Calu3 (cell line): ENCODE data around the gene CLK3. TPM values are rescaled to one million over a fixed set of nuclear protein-coding genes. Genes with fewer than 3 reads are reported as not detected.

Experiments used
- BruUV-seq: library from RNA; stranded (reverse); fragments of 400-500 nt; replicated peaks from 2 replicates; lab custom pipeline; 2021; lab: Mats Ljungman, UMichigan
- CTCF ChIA-PET: fragments of 300-600 bp; sonication (Branson Sonifier 250); formaldehyde crosslinking; loops from one replicate; lab custom pipeline; 2022; ENCODE audit warnings: antibody characterized with exemption; lab: Charles Lee
- DNase-seq: peaks from one replicate; pipeline ENCODE4 v3.0.0; 2022
- H3K27ac Mint-ChIP-seq: one replicate; pipeline ENCODE4 v1.8.0; 2022; ENCODE audit warnings: mixed read lengths; ENCODE audit not compliant: unreplicated experiment
- H3K27me3 Mint-ChIP-seq: one replicate; pipeline ENCODE4 v1.8.0; 2022; ENCODE audit warnings: mixed read lengths; ENCODE audit not compliant: unreplicated experiment
- H3K36me3 Mint-ChIP-seq: one replicate; pipeline ENCODE4 v1.8.0; 2022; ENCODE audit warnings: mild to moderate bottlenecking, moderate library complexity, mixed read lengths; ENCODE audit not compliant: insufficient read depth, unreplicated experiment
- H3K4me1 Mint-ChIP-seq: one replicate; pipeline ENCODE4 v1.8.0; 2022; ENCODE audit warnings: mild to moderate bottlenecking, low read depth, mixed read lengths; ENCODE audit not compliant: unreplicated experiment
- H3K4me3 Mint-ChIP-seq: one replicate; pipeline ENCODE4 v1.8.0; 2022; ENCODE audit warnings: mild to moderate bottlenecking, low read depth, moderate library complexity, mixed read lengths; ENCODE audit not compliant: unreplicated experiment
- H3K9me3 Mint-ChIP-seq: one replicate; pipeline ENCODE4 v1.8.0; 2022; ENCODE audit warnings: low read depth, mixed read lengths; ENCODE audit not compliant: unreplicated experiment
- CTCF ChIP-seq: fragments of 200-600 bp; IDR thresholded peaks from one replicate; pipeline ENCODE4 v1.8.0; 2022; ENCODE audit warnings: antibody characterized with exemption; ENCODE audit not compliant: unreplicated experiment
- intact Hi-C: fragments of 100-400 bp; cut with micrococcal nuclease; formaldehyde crosslinking; loops from one replicate; pipeline ENCODE4 v1.10.0; 2022; ENCODE audit not compliant: unreplicated experiment
- total RNA-seq: library from RNA; stranded (reverse); gene quantifications from 2 replicates; pipeline ENCODE4 v1.2.3, GENCODE V29; 2022

The CLK3 gene
- total RNA-seq, 1 experiment from 2014 or later = 93.5 TPM

DNA sequence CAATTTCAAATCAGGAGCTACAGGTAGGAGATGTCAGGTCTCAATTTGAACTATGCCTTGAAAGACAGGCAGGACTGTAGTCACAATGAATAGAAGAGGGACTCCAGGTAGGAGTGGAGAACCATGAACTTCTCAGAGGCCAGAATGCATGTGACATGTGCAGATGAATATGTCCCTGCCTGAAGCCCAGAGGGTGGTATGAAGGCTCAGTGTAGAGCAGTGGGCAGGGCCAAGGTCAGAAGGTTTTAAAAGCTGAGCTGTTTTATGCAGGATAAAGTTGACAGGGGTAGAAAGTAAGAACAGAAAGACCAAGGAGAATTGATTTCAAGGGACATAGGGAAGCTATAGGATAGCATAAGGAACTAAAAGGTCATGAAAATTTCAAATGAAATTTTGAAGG lies 30.8 kb downstream of the CLK3 start:
- no TSS peak for BruUV-seq
- H3K27ac Mint-ChIP-seq = no peak overlapping the region
- CTCF ChIA-PET = interaction anchor here (1.3 to 2.2 kb wide), 2 partner anchors 15 to 123 kb away, joined by 3 to 7 read pairs; no protein-coding TSS in a partner anchor
- DNase-seq = no peak
- H3K27me3 Mint-ChIP-seq = no peaks in the 10 kb centered on the region
- no peak for TF ChIP-seq CTCF
- H3K9me3 Mint-ChIP-seq = no peaks in the 10 kb centered on the region
- H3K4me3 Mint-ChIP-seq = no peak overlapping the region
- H3K36me3 Mint-ChIP-seq = peaks cover 4% of the 10 kb centered on the region
- H3K4me1 Mint-ChIP-seq = peaks cover 49% of the 10 kb centered on the region
- intact Hi-C loops = no loop called here

DNA sequence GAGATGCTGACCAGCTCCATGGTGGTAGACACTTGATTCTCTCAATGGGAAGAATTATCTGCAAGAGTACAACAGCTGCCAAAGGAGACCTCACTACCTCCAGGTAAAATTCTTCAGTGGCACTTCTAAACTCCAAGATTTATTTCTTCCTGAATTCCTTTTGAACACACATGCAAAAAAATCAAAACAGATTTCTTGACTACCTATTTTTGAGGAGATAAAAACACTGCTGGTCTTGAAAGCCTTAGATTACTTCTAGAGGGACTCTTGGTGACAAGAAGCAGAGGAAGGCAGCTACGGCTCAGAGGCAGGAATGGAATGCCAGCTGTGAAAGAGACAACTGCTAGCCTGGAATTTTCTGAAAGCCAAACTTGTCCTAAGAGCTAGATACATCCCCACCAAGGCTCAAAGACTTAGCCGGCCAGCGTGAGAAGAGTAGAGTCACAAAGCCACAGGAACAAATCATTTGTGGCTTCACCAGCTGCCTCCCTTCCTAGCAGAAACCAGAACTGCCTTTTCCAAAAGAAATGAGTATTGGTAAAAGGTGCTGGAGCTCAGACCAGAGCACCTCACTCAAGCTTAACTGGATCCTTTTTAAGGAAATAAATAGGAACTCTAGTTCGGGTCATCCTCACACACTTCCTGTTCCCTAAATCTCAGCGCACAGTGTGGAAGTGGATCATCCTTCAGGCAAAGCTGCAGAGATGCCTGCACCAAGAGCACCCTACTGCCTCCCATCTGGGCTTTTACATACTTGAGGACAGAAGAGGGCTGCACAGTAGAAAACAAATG lies 32.6 kb downstream of the CLK3 start:
- intact Hi-C loops = no loop called here
- CTCF ChIA-PET = interaction anchor here (0.7 to 2.2 kb wide), 2 partner anchors 121 to 582 kb away, joined by 3 to 7 read pairs; no protein-coding TSS in a partner anchor

DNA sequence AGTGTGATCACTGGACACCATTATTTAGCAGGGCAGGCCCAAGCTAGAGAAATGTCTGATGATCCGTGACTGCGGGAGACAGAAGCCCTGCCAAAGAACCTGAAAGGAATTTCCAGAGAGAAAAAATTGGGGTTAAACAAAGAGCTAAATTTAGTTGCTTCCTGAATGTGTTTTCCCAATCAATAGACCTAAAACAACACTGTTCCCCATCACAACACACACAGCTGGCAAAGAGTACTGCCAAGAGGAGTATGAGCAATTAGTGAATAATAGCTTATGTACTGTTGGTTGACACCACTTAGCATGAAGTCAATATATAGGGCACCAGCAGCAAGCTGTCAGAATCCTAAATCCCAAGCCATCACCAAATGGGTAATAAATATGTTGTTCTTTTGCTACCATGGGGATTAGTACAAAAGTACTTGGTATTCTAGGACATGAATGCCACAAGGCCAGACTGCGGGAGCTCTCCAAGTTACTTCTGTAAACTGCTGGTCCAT lies 35.7 kb downstream of the CLK3 start:
- H3K27ac Mint-ChIP-seq = no peak overlapping the region
- peak; percentile 25 for DNase-seq
- peaks cover 9% of the 10 kb centered on the region for H3K36me3 Mint-ChIP-seq
- H3K4me3 Mint-ChIP-seq = no peak overlapping the region
- no peak for TF ChIP-seq CTCF
- no peaks in the 10 kb centered on the region for H3K27me3 Mint-ChIP-seq
- CTCF ChIA-PET = interaction anchor here (0.8 to 1.8 kb wide), 8 partner anchors 9 to 160 kb away, joined by 3 to 6 read pairs (median 3); partner anchors contain the start of gene CYP1A1
- no peaks in the 10 kb centered on the region for H3K9me3 Mint-ChIP-seq
- intact Hi-C loops = loop anchor here (5.0 kb wide), 1 partner anchor 449 kb away; the partner anchor contains the start of gene STRA6
- H3K4me1 Mint-ChIP-seq = peaks cover 51% of the 10 kb centered on the region
- BruUV-seq = no TSS peak

More for the DNA sequence above, 32.6 kb downstream of the CLK3 start:
- Mint-ChIP-seq H3K9me3 (no peaks in the 10 kb centered on the region), H3K27me3 (no peaks in the 10 kb centered on the region), H3K4me3 (no peak overlapping the region), H3K27ac (no peak overlapping the region), H3K4me1 (peaks cover 46% of the 10 kb centered on the region), H3K36me3 (peaks cover 4% of the 10 kb centered on the region)
- BruUV-seq = no TSS peak
- DNase-seq = no peak
- TF ChIP-seq CTCF = no peak

- BruUV-seq = no TSS peak
- H3K27me3 Mint-ChIP-seq = no peaks in the 10 kb centered on the region
- peak overlapping the region; percentile 57 for H3K27ac Mint-ChIP-seq
- DNase-seq = peak; percentile 68
- CTCF ChIA-PET = interaction anchor here (0.6 to 0.7 kb wide), 2 partner anchors 8 to 1174 kb away, joined by 3 to 6 read pairs; no protein-coding TSS in a partner anchor
- H3K4me1 Mint-ChIP-seq = peaks cover 67% of the 10 kb centered on the region
- H3K4me3 Mint-ChIP-seq = peak overlapping the region; percentile 15
- H3K36me3 Mint-ChIP-seq = peaks cover 5% of the 10 kb centered on the region
- TF ChIP-seq CTCF = no peak
- no peaks in the 10 kb centered on the region for H3K9me3 Mint-ChIP-seq
- intact Hi-C loops = loop anchor here (5.0 kb wide), 1 partner anchor 451 kb away; the partner anchor contains the start of gene STRA6
Measured at GRCh38 chr15:74653426-74654102, 37.9 kb downstream of the CLK3 start.
